Astrocyte (in vitro differentiated cells and primary cell): ENCODE measurements around the gene PPP2CA. TPM values are rescaled to one million over a fixed set of nuclear protein-coding genes. Genes with fewer than 3 reads are reported as not detected.
"Not testable (repeated sequence)": the region's sequence is repeated elsewhere in the genome, so short reads cannot be mapped to it uniquely, and the experiment has no call there.

Experiments used
- DNase-seq: peaks from one replicate; pipeline ENCODE4 v3.0.0-alpha.2; 2010; ENCODE audit warnings: low read depth
- FAIRE-seq: peaks from 2 replicates; lab custom pipeline; 2011; peaks lifted over from hg19 to GRCh38; lab: Jason Lieb, UNC
- H2AFZ ChIP-seq: 2 replicates; pipeline ENCODE4 v1.6.0; 2012; ENCODE audit warnings: low read depth, low read length, inconsistent platforms
- H3K27ac ChIP-seq: 2 replicates; pipeline ENCODE4 v1.5.1; 2011; ENCODE audit warnings: low read depth, low read length, inconsistent platforms
- H3K27me3 ChIP-seq: 2 replicates; pipeline ENCODE4 v1.6.0; 2011; ENCODE audit warnings: low read length, inconsistent platforms; ENCODE audit not compliant: insufficient read depth
- H3K36me3 ChIP-seq: 2 replicates; pipeline ENCODE4 v1.5.1; 2011; ENCODE audit warnings: low read length, inconsistent platforms; ENCODE audit not compliant: insufficient read depth
- H3K4me1 ChIP-seq: 2 replicates; pipeline ENCODE4 v1.5.1; 2011; ENCODE audit warnings: low read length, inconsistent platforms; ENCODE audit not compliant: insufficient read depth
- H3K4me2 ChIP-seq: 2 replicates; pipeline ENCODE4 v1.6.0; 2012; ENCODE audit warnings: low read length, inconsistent platforms
- H3K4me3 ChIP-seq: 2 replicates; pipeline ENCODE4 v1.5.1; 2011; ENCODE audit warnings: low read depth, mild to moderate bottlenecking, low read length, inconsistent platforms; ENCODE audit not compliant: insufficient read depth
- H3K79me2 ChIP-seq: 2 replicates; pipeline ENCODE4 v1.6.0; 2012; ENCODE audit warnings: mild to moderate bottlenecking, low read length, inconsistent platforms; ENCODE audit not compliant: insufficient read depth
- H3K9ac ChIP-seq: 2 replicates; pipeline ENCODE4 v1.6.0; 2012; ENCODE audit warnings: mild to moderate bottlenecking, low read length, inconsistent platforms
- H3K9me3 ChIP-seq: 2 replicates; pipeline ENCODE4 v1.5.1; 2012; ENCODE audit warnings: low read depth, mild to moderate bottlenecking, low read length, inconsistent platforms; ENCODE audit not compliant: insufficient read depth
- H4K20me1 ChIP-seq: 2 replicates; pipeline ENCODE4 v1.6.0; 2012; ENCODE audit warnings: low read length, inconsistent platforms; ENCODE audit not compliant: insufficient read depth
- H3K27ac Mint-ChIP-seq: one replicate; pipeline ENCODE4 v1.8.0; 2021; ENCODE audit warnings: mild to moderate bottlenecking, mixed read lengths; ENCODE audit not compliant: unreplicated experiment
- H3K27me3 Mint-ChIP-seq: one replicate; pipeline ENCODE4 v1.8.0; 2021; ENCODE audit warnings: low read depth, mixed read lengths; ENCODE audit not compliant: unreplicated experiment
- H3K36me3 Mint-ChIP-seq: one replicate; pipeline ENCODE4 v1.8.0; 2021; ENCODE audit warnings: low read depth, mixed read lengths; ENCODE audit not compliant: unreplicated experiment
- H3K4me1 Mint-ChIP-seq: one replicate; pipeline ENCODE4 v1.8.0; 2021; ENCODE audit warnings: low read depth, mixed read lengths; ENCODE audit not compliant: unreplicated experiment
- H3K4me3 Mint-ChIP-seq: one replicate; pipeline ENCODE4 v1.8.0; 2021; ENCODE audit warnings: mild to moderate bottlenecking, moderate library complexity, mixed read lengths; ENCODE audit not compliant: unreplicated experiment
- H3K9me3 Mint-ChIP-seq: one replicate; pipeline ENCODE4 v1.8.0; 2021; ENCODE audit warnings: mild to moderate bottlenecking, mixed read lengths; ENCODE audit not compliant: unreplicated experiment
- CTCF ChIP-seq: IDR thresholded peaks from 2 replicates; pipeline ENCODE4 v1.5.1; 2011; ENCODE audit warnings: low read depth, mild to moderate bottlenecking, inconsistent platforms, low read length, moderate library complexity; ENCODE audit not compliant: insufficient read depth
- EZH2 ChIP-seq: IDR thresholded peaks from 2 replicates; pipeline ENCODE4 v1.6.1; 2012; ENCODE audit warnings: mild to moderate bottlenecking, low read length, inconsistent platforms; ENCODE audit not compliant: insufficient read depth
- total RNA-seq: library from RNA; stranded (reverse); gene quantifications from 2 replicates; pipeline ENCODE4 v1.2.1, GENCODE V29; 2021

The PPP2CA gene
- total RNA-seq, 1 donor from 2014 or later = 180 TPM

- H3K36me3 Mint-ChIP-seq = peaks cover 3% of the 10 kb centered on the region
- peaks cover 52% of the 10 kb centered on the region for H4K20me1 ChIP-seq
Observed at GRCh38 chr5:134224888-134225779, 739 bp downstream of the PPP2CA start.

GRCh38 chr5:134223406-134224248, 2.2 kb downstream of the PPP2CA start:
- Mint-ChIP-seq H3K27me3 (no peaks in the 10 kb centered on the region), H3K9me3 (no peaks in the 10 kb centered on the region), H3K4me3 (peak overlapping the region; percentile 91), H3K27ac (no peak overlapping the region), H3K4me1 (peaks cover 21% of the 10 kb centered on the region), H3K36me3 (peaks cover 3% of the 10 kb centered on the region)
- TF ChIP-seq CTCF (no peak), EZH2 (no peak)
- Histone ChIP-seq H3K79me2 (peaks cover 86% of the 10 kb centered on the region), H2AFZ (no peak overlapping the region), H3K27ac (peak overlapping the region; percentile 100), H3K4me2 (peak overlapping the region; percentile 89), H3K4me1 (peaks cover 19% of the 10 kb centered on the region), H3K36me3 (peaks cover 2% of the 10 kb centered on the region), H3K9ac (peak overlapping the region; percentile 100), H4K20me1 (peaks cover 67% of the 10 kb centered on the region), H3K9me3 (no peaks in the 10 kb centered on the region), H3K4me3 (peak overlapping the region; percentile 87), H3K27me3 (no peaks in the 10 kb centered on the region)
- FAIRE-seq (no peak), DNase-seq (no peak)

More at GRCh38 chr5:134224888-134225779, 739 bp downstream of the PPP2CA start:
- Histone ChIP-seq H3K4me3 (peak overlapping the region; percentile 87), H3K4me1 (peaks cover 19% of the 10 kb centered on the region), H3K9ac (peak overlapping the region; percentile 100), H3K79me2 (peaks cover 71% of the 10 kb centered on the region), H2AFZ (peak overlapping the region; percentile 68), H3K27me3 (no peaks in the 10 kb centered on the region), H3K36me3 (peaks cover 2% of the 10 kb centered on the region), H3K4me2 (peak overlapping the region; percentile 89), H3K27ac (peak overlapping the region; percentile 100), H3K9me3 (no peaks in the 10 kb centered on the region)
- no peaks in the 10 kb centered on the region for H3K9me3 Mint-ChIP-seq
- FAIRE-seq (no peak), DNase-seq (peak; percentile 75)
- peak overlapping the region; percentile 91 for H3K4me3 Mint-ChIP-seq
- H3K4me1 Mint-ChIP-seq = peaks cover 14% of the 10 kb centered on the region
- no peaks in the 10 kb centered on the region for H3K27me3 Mint-ChIP-seq
- peak overlapping the region; percentile 94 for H3K27ac Mint-ChIP-seq
- TF ChIP-seq CTCF = no peak
- TF ChIP-seq EZH2 = no peak

- peaks cover 97% of the 10 kb centered on the region for H3K79me2 ChIP-seq
Observed at GRCh38 chr5:134221690-134222089, 4.2 kb downstream of the PPP2CA start.

More at GRCh38 chr5:134221690-134222089, 4.2 kb downstream of the PPP2CA start:
- Mint-ChIP-seq H3K4me1 (peaks cover 21% of the 10 kb centered on the region), H3K4me3 (peak overlapping the region; percentile 91)
- H3K9ac ChIP-seq, H3K4me3 ChIP-seq, H2AFZ ChIP-seq, H3K36me3 ChIP-seq, FAIRE-seq, H3K27ac ChIP-seq, H3K9me3 Mint-ChIP-seq, H3K27ac Mint-ChIP-seq, DNase-seq, H3K9me3 ChIP-seq, H3K27me3 ChIP-seq, H3K27me3 Mint-ChIP-seq, H3K36me3 Mint-ChIP-seq: not testable (repeated sequence)
- Histone ChIP-seq H3K4me1 (peaks cover 13% of the 10 kb centered on the region), H3K4me2 (peak overlapping the region; percentile 89), H4K20me1 (peaks cover 86% of the 10 kb centered on the region)
